ENCODE data around the gene GARIN5A.

- TF ChIP-seq POLR2A (IDR thresholded peaks at IDR 0.05), result no peak
- no peak for TF ChIP-seq CTCF (IDR thresholded peaks at IDR 0.05)
Observed at GRCh38 chr19:50444059-50444458, 32.6 kb downstream of the GARIN5A start.

All from heart left ventricle (tissue), 13 donors.